ENCODE results near the gene NKAIN2.

Gene NKAIN2

DNA sequence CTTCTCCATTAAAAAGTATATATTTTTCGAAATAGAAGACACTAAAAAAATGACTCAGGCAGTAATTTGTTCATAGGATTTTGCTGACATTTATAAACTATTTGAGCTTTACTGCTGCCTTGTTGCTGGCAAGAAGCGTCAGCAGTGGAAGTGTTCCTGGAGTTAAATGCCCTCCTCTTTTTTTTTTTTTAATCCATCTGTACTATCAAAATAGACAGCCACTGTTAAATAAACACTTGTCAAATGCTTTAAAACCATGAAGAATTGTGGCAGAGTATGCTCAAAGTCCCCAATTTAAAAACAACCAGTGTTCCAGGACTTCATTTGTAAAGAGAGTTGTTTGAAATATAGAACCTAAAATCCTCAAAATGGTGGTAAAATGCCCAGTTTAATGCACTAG lies 253.8 kb downstream of the NKAIN2 start:
- Histone ChIP-seq H3K4me1 (ENCODE audit: control insufficient read depth, low read depth, low read length) (peaks cover 4% of the 10 kb centered on the region), H2BK120ac (ENCODE audit: low read depth, low read length) (no peak overlapping the region), H2BK15ac (replicated peaks; ENCODE audit: low read depth) (no peak overlapping the region), H2AK5ac (ENCODE audit: low read length) (no peak overlapping the region), H3K9ac (ENCODE audit: low read length) (no peak overlapping the region), H3K27ac (ENCODE audit: low read depth, low read length) (no peak overlapping the region), H3K23ac (ENCODE audit: low read length) (no peak overlapping the region), H4K8ac (ENCODE audit: low read depth, low read length) (no peak overlapping the region), H3K36me3 (ENCODE audit: control insufficient read depth, insufficient read depth, low read length) (no peaks in the 10 kb centered on the region), H3K4me3 (ENCODE audit: low read length) (no peak overlapping the region), H4K5ac (ENCODE audit: low read length) (no peak overlapping the region), H3K18ac (ENCODE audit: low read length) (no peak overlapping the region), H3K79me1 (ENCODE audit: low read length) (no peaks in the 10 kb centered on the region), H3K4ac (ENCODE audit: low read depth, low read length) (no peak overlapping the region), H2BK5ac (ENCODE audit: low read length) (no peak overlapping the region), H3K27me3 (ENCODE audit: insufficient read depth, low read length, poor library complexity) (no peaks in the 10 kb centered on the region), H3K56ac (ENCODE audit: low read length) (no peak overlapping the region), H3K79me2 (ENCODE audit: control insufficient read depth, insufficient read depth, low read length) (no peaks in the 10 kb centered on the region), H3K4me2 (ENCODE audit: low read length) (no peak overlapping the region)
- WGBS (ENCODE audit: extremely low coverage, insufficient coverage, low lambda C conversion rate) = no CpG with 5 or more reads among the region's 2 CpGs
- no peak for DNase-seq

DNA sequence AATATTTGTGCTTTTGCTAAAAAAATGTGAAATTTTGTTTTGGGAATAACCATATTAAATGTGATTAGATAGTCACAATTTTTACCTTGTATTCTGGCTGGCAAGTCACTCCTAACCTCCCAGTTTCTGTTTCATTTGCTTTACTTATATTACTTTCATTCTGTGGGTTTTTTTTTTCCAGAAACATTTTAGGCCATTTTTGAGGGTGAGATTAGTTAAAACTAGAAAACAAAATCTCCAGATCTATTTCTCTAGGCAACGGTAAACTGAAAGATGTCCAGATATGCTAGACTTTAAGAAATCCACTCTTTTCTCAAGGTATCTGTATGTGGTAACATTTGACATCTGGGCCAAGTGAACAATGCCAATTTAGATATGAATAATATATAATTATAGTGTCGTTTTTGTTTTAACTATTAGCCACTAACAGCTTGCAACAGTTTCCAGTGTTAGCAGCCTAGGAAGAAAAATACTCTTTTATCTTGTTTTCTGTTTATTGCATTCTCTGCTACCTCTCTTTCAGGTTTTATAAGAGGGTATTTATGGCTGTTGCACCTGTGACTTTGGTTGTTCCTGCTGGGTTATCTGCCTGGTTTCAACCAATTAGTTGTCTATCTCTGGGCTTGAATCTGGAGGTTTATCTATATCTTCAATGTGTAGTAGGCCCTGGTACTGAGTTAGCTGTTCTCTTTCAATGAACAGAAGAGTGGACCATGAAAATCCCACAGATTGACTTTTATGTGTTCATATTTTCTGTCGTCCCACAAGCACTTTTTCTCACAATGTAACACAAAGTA lies 260.9 kb downstream of the NKAIN2 start:
- no peaks in the 10 kb centered on the region for H3K4me1 ChIP-seq (ENCODE audit: control insufficient read depth, low read depth, low read length)
- H2BK120ac ChIP-seq (ENCODE audit: low read depth, low read length) = no peak overlapping the region
- WGBS (ENCODE audit: extremely low coverage, insufficient coverage, low lambda C conversion rate) = no CpG with 5 or more reads among the region's 3 CpGs
- H3K56ac ChIP-seq (ENCODE audit: low read length) = no peak overlapping the region
- H2BK5ac ChIP-seq (ENCODE audit: low read length) = no peak overlapping the region
- no peak overlapping the region for H2BK15ac ChIP-seq (replicated peaks; ENCODE audit: low read depth)
- no peak overlapping the region for H4K5ac ChIP-seq (ENCODE audit: low read length)
- H3K27me3 ChIP-seq (ENCODE audit: insufficient read depth, low read length, poor library complexity) = no peaks in the 10 kb centered on the region
- H3K4me3 ChIP-seq (ENCODE audit: low read length) = no peak overlapping the region
- H3K23ac ChIP-seq (ENCODE audit: low read length) = no peak overlapping the region
- no peaks in the 10 kb centered on the region for H3K79me2 ChIP-seq (ENCODE audit: control insufficient read depth, insufficient read depth, low read length)
- H3K36me3 ChIP-seq (ENCODE audit: control insufficient read depth, insufficient read depth, low read length) = no peaks in the 10 kb centered on the region
- H3K9ac ChIP-seq (ENCODE audit: low read length) = no peak overlapping the region
- H3K18ac ChIP-seq (ENCODE audit: low read length) = no peak overlapping the region
- H3K4me2 ChIP-seq (ENCODE audit: low read length) = no peak overlapping the region
- H3K4ac ChIP-seq (ENCODE audit: low read depth, low read length) = no peak overlapping the region
- H3K79me1 ChIP-seq (ENCODE audit: low read length) = no peaks in the 10 kb centered on the region
- no peak overlapping the region for H3K27ac ChIP-seq (ENCODE audit: low read depth, low read length)
- H4K8ac ChIP-seq (ENCODE audit: low read depth, low read length) = no peak overlapping the region
- no peak overlapping the region for H2AK5ac ChIP-seq (ENCODE audit: low read length)
- no peak for DNase-seq

GRCh38 chr6:124066269-124066668 lies 262.6 kb downstream of the NKAIN2 start:
- Histone ChIP-seq H3K79me2 (ENCODE audit: control insufficient read depth, insufficient read depth, low read length) (no peaks in the 10 kb centered on the region), H3K4me1 (ENCODE audit: control insufficient read depth, low read depth, low read length) (no peaks in the 10 kb centered on the region), H2BK15ac (replicated peaks; ENCODE audit: low read depth) (no peak overlapping the region), H3K9ac (ENCODE audit: low read length) (no peak overlapping the region), H2BK120ac (ENCODE audit: low read depth, low read length) (no peak overlapping the region), H3K23ac (ENCODE audit: low read length) (no peak overlapping the region), H3K4me3 (ENCODE audit: low read length) (no peak overlapping the region), H2BK5ac (ENCODE audit: low read length) (no peak overlapping the region), H3K36me3 (ENCODE audit: control insufficient read depth, insufficient read depth, low read length) (no peaks in the 10 kb centered on the region), H2AK5ac (ENCODE audit: low read length) (no peak overlapping the region), H3K79me1 (ENCODE audit: low read length) (no peaks in the 10 kb centered on the region), H3K56ac (ENCODE audit: low read length) (no peak overlapping the region), H3K27ac (ENCODE audit: low read depth, low read length) (no peak overlapping the region), H3K4ac (ENCODE audit: low read depth, low read length) (no peak overlapping the region), H3K27me3 (ENCODE audit: insufficient read depth, low read length, poor library complexity) (no peaks in the 10 kb centered on the region), H4K5ac (ENCODE audit: low read length) (no peak overlapping the region), H3K18ac (ENCODE audit: low read length) (no peak overlapping the region), H3K4me2 (ENCODE audit: low read length) (no peak overlapping the region), H4K8ac (ENCODE audit: low read depth, low read length) (no peak overlapping the region)
- no peak for DNase-seq

DNA sequence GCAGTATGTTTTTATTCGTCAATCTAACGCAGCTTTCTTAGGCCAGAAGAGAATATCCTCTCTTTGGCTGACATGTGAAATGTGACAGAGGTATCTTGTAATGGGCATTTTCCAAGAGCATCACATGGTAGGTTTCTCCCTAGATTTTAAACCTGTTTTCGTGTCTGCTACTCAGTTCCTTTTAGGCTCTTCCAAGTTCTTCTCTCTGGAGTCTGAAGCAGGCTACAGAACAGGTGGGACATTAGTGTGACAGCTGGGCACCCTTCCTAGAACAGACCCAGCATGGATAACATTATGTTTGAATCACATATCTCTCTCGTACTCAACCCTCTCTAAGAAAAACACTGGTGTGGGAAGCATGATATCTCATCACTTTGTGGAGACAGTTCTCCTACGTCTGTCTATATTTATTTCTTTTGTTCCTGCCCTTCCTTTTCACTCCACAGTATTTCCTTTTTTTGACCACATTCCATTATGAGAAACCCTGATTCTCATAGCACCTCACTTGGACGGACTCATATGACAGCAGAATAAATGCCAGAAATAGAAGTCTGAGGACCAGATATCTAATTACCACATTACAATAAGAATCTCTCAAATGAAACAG lies 263.4 kb downstream of the NKAIN2 start:
- Histone ChIP-seq H2AK5ac (ENCODE audit: low read length) (no peak overlapping the region), H3K27me3 (ENCODE audit: insufficient read depth, low read length, poor library complexity) (no peaks in the 10 kb centered on the region), H4K8ac (ENCODE audit: low read depth, low read length) (no peak overlapping the region), H3K27ac (ENCODE audit: low read depth, low read length) (no peak overlapping the region), H3K18ac (ENCODE audit: low read length) (no peak overlapping the region), H3K4me2 (ENCODE audit: low read length) (no peak overlapping the region), H3K4ac (ENCODE audit: low read depth, low read length) (no peak overlapping the region), H3K56ac (ENCODE audit: low read length) (no peak overlapping the region), H3K36me3 (ENCODE audit: control insufficient read depth, insufficient read depth, low read length) (no peaks in the 10 kb centered on the region), H3K79me1 (ENCODE audit: low read length) (no peaks in the 10 kb centered on the region), H2BK5ac (ENCODE audit: low read length) (no peak overlapping the region), H3K9ac (ENCODE audit: low read length) (no peak overlapping the region), H3K4me3 (ENCODE audit: low read length) (no peak overlapping the region), H2BK15ac (replicated peaks; ENCODE audit: low read depth) (no peak overlapping the region), H3K23ac (ENCODE audit: low read length) (no peak overlapping the region), H4K5ac (ENCODE audit: low read length) (no peak overlapping the region), H3K79me2 (ENCODE audit: control insufficient read depth, insufficient read depth, low read length) (no peaks in the 10 kb centered on the region), H3K4me1 (ENCODE audit: control insufficient read depth, low read depth, low read length) (no peaks in the 10 kb centered on the region), H2BK120ac (ENCODE audit: low read depth, low read length) (no peak overlapping the region)
- DNase-seq = no peak
- WGBS (ENCODE audit: extremely low coverage, insufficient coverage, low lambda C conversion rate) = no CpG with 5 or more reads among the region's 6 CpGs

- no peak overlapping the region for H3K56ac ChIP-seq (ENCODE audit: low read length)
- H2BK15ac ChIP-seq (replicated peaks; ENCODE audit: low read depth) = no peak overlapping the region
- H3K27me3 ChIP-seq (ENCODE audit: insufficient read depth, low read length, poor library complexity) = no peaks in the 10 kb centered on the region
- no peak overlapping the region for H3K23ac ChIP-seq (ENCODE audit: low read length)
- no peak overlapping the region for H2BK120ac ChIP-seq (ENCODE audit: low read depth, low read length)
- no peak overlapping the region for H3K18ac ChIP-seq (ENCODE audit: low read length)
- no peaks in the 10 kb centered on the region for H3K36me3 ChIP-seq (ENCODE audit: control insufficient read depth, insufficient read depth, low read length)
- no peak overlapping the region for H2AK5ac ChIP-seq (ENCODE audit: low read length)
- no peaks in the 10 kb centered on the region for H3K79me2 ChIP-seq (ENCODE audit: control insufficient read depth, insufficient read depth, low read length)
- H4K8ac ChIP-seq (ENCODE audit: low read depth, low read length) = no peak overlapping the region
- H4K5ac ChIP-seq (ENCODE audit: low read length) = no peak overlapping the region
- H3K27ac ChIP-seq (ENCODE audit: low read depth, low read length) = no peak overlapping the region
- H3K4me3 ChIP-seq (ENCODE audit: low read length) = no peak overlapping the region
- no peak overlapping the region for H3K4ac ChIP-seq (ENCODE audit: low read depth, low read length)
- H3K4me1 ChIP-seq (ENCODE audit: control insufficient read depth, low read depth, low read length) = no peaks in the 10 kb centered on the region
- H3K9ac ChIP-seq (ENCODE audit: low read length) = no peak overlapping the region
- no peaks in the 10 kb centered on the region for H3K79me1 ChIP-seq (ENCODE audit: low read length)
- no peak overlapping the region for H2BK5ac ChIP-seq (ENCODE audit: low read length)
- WGBS (ENCODE audit: extremely low coverage, insufficient coverage, low lambda C conversion rate) = no CpG with 5 or more reads among the region's 5 CpGs
- no peak overlapping the region for H3K4me2 ChIP-seq (ENCODE audit: low read length)
- DNase-seq = no peak
Observed at GRCh38 chr6:124069230-124069950, 265.7 kb downstream of the NKAIN2 start.
